ENCODE data around the gene KRT7. TPM values are rescaled to one million over a fixed set of nuclear protein-coding genes. Genes with fewer than 3 reads are reported as not detected.

The KRT7 gene
- total RNA-seq, 1 experiment from 2014 or later, result 13.9 TPM

DNA sequence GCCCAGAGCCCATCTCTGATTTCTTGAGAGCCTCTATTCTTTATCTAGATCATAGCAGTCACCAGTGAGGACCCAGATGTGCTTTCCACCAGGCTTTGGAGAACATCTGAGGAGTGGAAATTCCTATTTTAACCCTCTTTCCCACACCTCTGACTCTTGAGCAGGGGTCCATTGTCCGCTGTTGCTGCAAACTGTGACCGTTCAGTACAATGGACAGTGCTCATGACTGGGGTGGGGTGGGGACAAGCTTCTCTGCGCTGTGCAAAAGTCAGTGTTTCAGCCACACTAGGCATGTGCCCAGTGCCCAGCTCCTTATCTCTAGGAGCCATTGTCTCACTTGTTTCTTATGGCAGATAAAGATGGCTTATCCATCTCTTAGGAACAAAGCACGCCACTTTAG lies 16.9 kb upstream of the KRT7 start:
- Mint-ChIP-seq H3K9me3 (ENCODE audit: unreplicated experiment) (no peaks in the 10 kb centered on the region), H3K27me3 (ENCODE audit: insufficient read depth, unreplicated experiment) (no peaks in the 10 kb centered on the region), H3K27ac (ENCODE audit: unreplicated experiment) (peak overlapping the region; percentile 79), H3K4me1 (ENCODE audit: low read depth, unreplicated experiment) (peaks cover 45% of the 10 kb centered on the region), H3K36me3 (ENCODE audit: insufficient read depth, unreplicated experiment) (no peaks in the 10 kb centered on the region), H3K4me3 (ENCODE audit: unreplicated experiment) (no peak overlapping the region)
- no TSS peak for BruUV-seq (replicated peaks)
- peaks cover 48% of the 10 kb centered on the region for H3K4me1 ChIP-seq
- intact Hi-C loops (cut with micrococcal nuclease; ENCODE audit: unreplicated experiment), result loop anchor here (5.0 kb wide), 1 partner anchor 91 kb away; no protein-coding TSS in a partner anchor
- H3K4me3 ChIP-seq (ENCODE audit: low read depth, low read length), result no peak overlapping the region
- POLR2A ChIA-PET, result interaction anchor here (1.0 kb wide), 1 partner anchor 91 kb away, joined by 5 read pairs; no protein-coding TSS in a partner anchor
- DNase-seq, result peak in 1 of 2 experiments; percentile 52
- TF ChIP-seq, protein P1, sequence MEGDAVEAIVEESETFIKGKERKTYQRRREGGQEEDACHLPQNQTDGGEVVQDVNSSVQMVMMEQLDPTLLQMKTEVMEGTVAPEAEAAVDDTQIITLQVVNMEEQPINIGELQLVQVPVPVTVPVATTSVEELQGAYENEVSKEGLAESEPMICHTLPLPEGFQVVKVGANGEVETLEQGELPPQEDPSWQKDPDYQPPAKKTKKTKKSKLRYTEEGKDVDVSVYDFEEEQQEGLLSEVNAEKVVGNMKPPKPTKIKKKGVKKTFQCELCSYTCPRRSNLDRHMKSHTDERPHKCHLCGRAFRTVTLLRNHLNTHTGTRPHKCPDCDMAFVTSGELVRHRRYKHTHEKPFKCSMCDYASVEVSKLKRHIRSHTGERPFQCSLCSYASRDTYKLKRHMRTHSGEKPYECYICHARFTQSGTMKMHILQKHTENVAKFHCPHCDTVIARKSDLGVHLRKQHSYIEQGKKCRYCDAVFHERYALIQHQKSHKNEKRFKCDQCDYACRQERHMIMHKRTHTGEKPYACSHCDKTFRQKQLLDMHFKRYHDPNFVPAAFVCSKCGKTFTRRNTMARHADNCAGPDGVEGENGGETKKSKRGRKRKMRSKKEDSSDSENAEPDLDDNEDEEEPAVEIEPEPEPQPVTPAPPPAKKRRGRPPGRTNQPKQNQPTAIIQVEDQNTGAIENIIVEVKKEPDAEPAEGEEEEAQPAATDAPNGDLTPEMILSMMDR (IDR thresholded peaks at IDR 0.05; ENCODE audit: insufficient read depth in 1 of 2, low read depth in 1 of 2, low read length in 1 of 2, severe bottlenecking in 1 of 2, unreplicated experiment in 1 of 2), result no peak
- no peaks in the 10 kb centered on the region for H3K27me3 ChIP-seq (replicated peaks; ENCODE audit: control insufficient read depth, insufficient read depth, low read length)
- no peaks in the 10 kb centered on the region for H3K36me3 ChIP-seq (ENCODE audit: control insufficient read depth, insufficient read depth, low read length)
- H3K9me3 ChIP-seq, result no peaks in the 10 kb centered on the region
- CTCF ChIA-PET, result interaction anchor here (0.9 to 1.4 kb wide), 2 partner anchors 63 to 64 kb away, joined by 3 to 6 read pairs; no protein-coding TSS in a partner anchor

DNA sequence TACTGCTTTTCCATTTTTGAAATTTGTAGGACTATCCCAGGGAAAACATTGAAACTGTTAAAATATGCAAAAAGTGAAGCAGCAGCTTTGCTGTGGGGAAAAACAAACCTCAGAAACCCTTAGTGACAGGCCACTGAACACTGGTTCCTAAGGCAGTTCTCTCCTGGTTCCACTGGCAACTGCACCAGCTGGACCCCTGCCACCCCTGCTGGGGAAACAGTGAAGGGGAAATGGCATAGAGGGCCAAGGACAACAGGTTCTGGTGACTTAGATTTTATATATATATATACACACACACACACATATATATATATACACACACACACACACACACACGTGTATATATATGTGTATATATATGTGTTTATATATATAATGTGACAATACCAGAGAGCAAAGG lies 16.2 kb upstream of the KRT7 start:
- Mint-ChIP-seq H3K4me3 (ENCODE audit: unreplicated experiment) (no peak overlapping the region), H3K9me3 (ENCODE audit: unreplicated experiment) (no peaks in the 10 kb centered on the region), H3K27me3 (ENCODE audit: insufficient read depth, unreplicated experiment) (no peaks in the 10 kb centered on the region), H3K27ac (ENCODE audit: unreplicated experiment) (peak overlapping the region; percentile 72), H3K4me1 (ENCODE audit: low read depth, unreplicated experiment) (peaks cover 45% of the 10 kb centered on the region), H3K36me3 (ENCODE audit: insufficient read depth, unreplicated experiment) (no peaks in the 10 kb centered on the region)
- intact Hi-C loops (cut with micrococcal nuclease; ENCODE audit: unreplicated experiment), result loop anchor here (5.0 kb wide), 1 partner anchor 90 kb away; no protein-coding TSS in a partner anchor
- POLR2A ChIA-PET, result interaction anchor here (0.6 to 1.0 kb wide), 2 partner anchors 22 to 91 kb away, joined by 3 to 5 read pairs; no protein-coding TSS in a partner anchor
- H3K27me3 ChIP-seq (replicated peaks; ENCODE audit: control insufficient read depth, insufficient read depth, low read length), result no peaks in the 10 kb centered on the region
- H3K36me3 ChIP-seq (ENCODE audit: control insufficient read depth, insufficient read depth, low read length), result no peaks in the 10 kb centered on the region
- CTCF ChIA-PET, result interaction anchor here (1.4 kb wide), 1 partner anchor 64 kb away, joined by 6 read pairs; no protein-coding TSS in a partner anchor
- H3K4me1 ChIP-seq, result peaks cover 48% of the 10 kb centered on the region
- H3K4me3 ChIP-seq (ENCODE audit: low read depth, low read length), result no peak overlapping the region
- no peak for DNase-seq
- TF ChIP-seq, protein P1 (IDR thresholded peaks at IDR 0.05; ENCODE audit: insufficient read depth in 1 of 2, low read depth in 1 of 2, low read length in 1 of 2, severe bottlenecking in 1 of 2, unreplicated experiment in 1 of 2), result no peak
- H3K9me3 ChIP-seq, result no peaks in the 10 kb centered on the region
- BruUV-seq (replicated peaks), result no TSS peak

DNA sequence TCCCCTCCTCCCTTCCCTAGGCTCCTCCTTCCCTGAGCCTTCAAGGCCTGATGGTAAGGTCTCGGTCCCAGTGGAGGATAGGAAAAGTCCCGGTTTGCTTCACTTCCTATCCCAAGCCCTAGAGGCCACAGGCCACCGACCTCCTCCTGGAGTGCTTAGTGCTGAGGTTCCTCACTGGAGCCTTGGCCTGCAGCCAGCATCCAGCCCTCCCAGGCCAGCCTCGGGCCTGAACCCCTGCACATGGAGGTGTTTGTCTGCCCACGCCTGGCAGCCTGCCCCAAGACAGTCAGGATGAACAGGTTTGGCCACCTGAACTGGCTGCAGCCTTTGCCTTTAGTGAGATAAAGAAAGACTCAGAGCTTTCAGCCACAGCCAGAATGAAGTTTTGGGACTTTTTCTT lies 15.8 kb upstream of the KRT7 start:
- peak overlapping the region; percentile 72 for H3K27ac Mint-ChIP-seq (ENCODE audit: unreplicated experiment)
- no peak overlapping the region for H3K4me3 Mint-ChIP-seq (ENCODE audit: unreplicated experiment)
- TF ChIP-seq, protein P1 (IDR thresholded peaks at IDR 0.05; ENCODE audit: insufficient read depth in 1 of 2, low read depth in 1 of 2, low read length in 1 of 2, severe bottlenecking in 1 of 2, unreplicated experiment in 1 of 2), result no peak
- intact Hi-C loops (cut with micrococcal nuclease; ENCODE audit: unreplicated experiment), result loop anchor here (5.0 kb wide), 1 partner anchor 90 kb away; no protein-coding TSS in a partner anchor
- ChIA-PET CTCF (no interaction called here), POLR2A (interaction anchor here (0.6 to 1.0 kb wide), 2 partner anchors 22 to 90 kb away, joined by 3 to 5 read pairs; no protein-coding TSS in a partner anchor)
- DNase-seq, result peak; percentile 61 to 76
- H3K9me3 Mint-ChIP-seq (ENCODE audit: unreplicated experiment), result no peaks in the 10 kb centered on the region
- H3K27me3 ChIP-seq (replicated peaks; ENCODE audit: control insufficient read depth, insufficient read depth, low read length), result no peaks in the 10 kb centered on the region
- no peak overlapping the region for H3K4me3 ChIP-seq (ENCODE audit: low read depth, low read length)
- H3K4me1 Mint-ChIP-seq (ENCODE audit: low read depth, unreplicated experiment), result peaks cover 45% of the 10 kb centered on the region
- no peaks in the 10 kb centered on the region for H3K36me3 Mint-ChIP-seq (ENCODE audit: insufficient read depth, unreplicated experiment)
- peaks cover 48% of the 10 kb centered on the region for H3K4me1 ChIP-seq
- BruUV-seq (replicated peaks), result no TSS peak
- H3K9me3 ChIP-seq, result no peaks in the 10 kb centered on the region
- H3K27me3 Mint-ChIP-seq (ENCODE audit: insufficient read depth, unreplicated experiment), result no peaks in the 10 kb centered on the region
- H3K36me3 ChIP-seq (ENCODE audit: control insufficient read depth, insufficient read depth, low read length), result no peaks in the 10 kb centered on the region
